ENCODE measurements around the gene THOC6. TPM values are rescaled to one million over a fixed set of nuclear protein-coding genes. Genes with fewer than 3 reads are reported as not detected.

THOC6 gene
- total RNA-seq, 6 experiments from 2014 or later: 7.7 to 15.7 (median 9.7) TPM

DNA sequence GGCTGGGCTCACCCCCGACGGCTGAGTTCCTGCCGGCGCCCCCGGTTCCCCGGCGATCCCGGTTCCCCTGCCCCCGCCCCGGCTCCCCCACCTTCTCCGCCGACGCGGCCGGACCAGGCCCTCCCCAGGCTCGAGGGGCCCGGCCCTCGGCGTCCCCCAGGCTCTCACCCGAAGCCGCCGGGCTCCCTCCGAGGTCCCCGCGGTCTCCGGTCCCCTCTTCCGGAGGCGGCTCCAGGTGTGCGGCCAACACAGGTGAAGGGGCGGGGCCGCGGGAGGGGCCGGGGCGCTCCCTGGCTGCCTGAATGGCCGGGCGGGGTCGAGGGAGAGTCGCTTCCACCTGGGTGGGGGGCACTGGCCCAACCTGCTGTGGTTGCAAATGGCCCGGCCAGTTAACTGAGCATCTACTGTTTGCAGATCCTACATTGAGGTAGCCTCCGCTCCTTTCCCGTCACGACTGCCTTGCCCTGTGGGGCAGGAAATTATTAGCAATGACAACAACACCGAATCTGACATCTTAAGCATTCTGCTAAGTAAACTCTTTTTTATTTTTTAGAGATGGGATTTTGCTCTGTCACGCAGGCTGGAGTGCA lies 13.0 kb downstream of the THOC6 start, which contains the start of gene BICDL2:
Gene BICDL2, minus strand, starts transcription at position 219 of the 590 bp plus-strand sequence. CDS start 1,448 bp downstream, outside the sequence.
- H3K27ac ChIP-seq: no peak within 1 kb of the TSS
- ATAC-seq (no peak), DNase-seq (no peak)
- 0% methylated on average over 2 of the region's 44 CpGs for WGBS (ENCODE audit: insufficient coverage, low coverage, low lambda C conversion rate, missing lambda C conversion rate)
- H3K9me3 ChIP-seq: no peaks in the 10 kb centered on the region
- H3K4me1 ChIP-seq: peaks cover 0 to 3% (median 0%) of the 10 kb centered on the region in 4 donors
- H3K4me3 ChIP-seq: no peak within 1 kb of the TSS
- TF ChIP-seq, protein P1, sequence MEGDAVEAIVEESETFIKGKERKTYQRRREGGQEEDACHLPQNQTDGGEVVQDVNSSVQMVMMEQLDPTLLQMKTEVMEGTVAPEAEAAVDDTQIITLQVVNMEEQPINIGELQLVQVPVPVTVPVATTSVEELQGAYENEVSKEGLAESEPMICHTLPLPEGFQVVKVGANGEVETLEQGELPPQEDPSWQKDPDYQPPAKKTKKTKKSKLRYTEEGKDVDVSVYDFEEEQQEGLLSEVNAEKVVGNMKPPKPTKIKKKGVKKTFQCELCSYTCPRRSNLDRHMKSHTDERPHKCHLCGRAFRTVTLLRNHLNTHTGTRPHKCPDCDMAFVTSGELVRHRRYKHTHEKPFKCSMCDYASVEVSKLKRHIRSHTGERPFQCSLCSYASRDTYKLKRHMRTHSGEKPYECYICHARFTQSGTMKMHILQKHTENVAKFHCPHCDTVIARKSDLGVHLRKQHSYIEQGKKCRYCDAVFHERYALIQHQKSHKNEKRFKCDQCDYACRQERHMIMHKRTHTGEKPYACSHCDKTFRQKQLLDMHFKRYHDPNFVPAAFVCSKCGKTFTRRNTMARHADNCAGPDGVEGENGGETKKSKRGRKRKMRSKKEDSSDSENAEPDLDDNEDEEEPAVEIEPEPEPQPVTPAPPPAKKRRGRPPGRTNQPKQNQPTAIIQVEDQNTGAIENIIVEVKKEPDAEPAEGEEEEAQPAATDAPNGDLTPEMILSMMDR (IDR thresholded peaks at IDR 0.05): no peak
- no peak for TF ChIP-seq POLR2A (IDR thresholded peaks at IDR 0.05)
- H3K27me3 ChIP-seq: peaks cover 0 to 15% of the 10 kb centered on the region in 2 donors
- intact Hi-C loops (cut with DNase I): no loop called here
- H3K36me3 ChIP-seq: no peaks in the 10 kb centered on the region

DNA sequence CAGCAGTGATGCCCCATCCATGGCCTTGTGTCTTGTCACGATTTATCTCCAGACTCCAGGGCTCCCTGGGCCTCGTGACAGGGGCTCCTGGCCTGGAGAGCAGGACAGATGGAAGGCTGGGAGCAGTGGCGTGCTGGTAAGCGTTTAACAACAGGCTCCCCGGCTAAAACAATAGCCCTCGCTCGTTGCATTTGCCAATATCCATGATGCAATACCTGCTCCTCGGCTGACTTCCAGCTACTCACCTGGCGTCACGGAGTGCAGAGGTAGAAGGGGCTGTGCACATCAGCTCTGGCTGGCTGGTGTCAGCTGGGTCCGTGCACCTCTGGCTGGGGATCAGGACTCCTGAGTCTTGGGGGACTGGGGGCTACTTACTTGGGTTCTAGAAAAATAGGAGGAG lies 14.4 kb downstream of the THOC6 start:
- TF ChIP-seq POLR2A (IDR thresholded peaks at IDR 0.05): no peak
- TF ChIP-seq, protein P1 (IDR thresholded peaks at IDR 0.05): no peak

DNA sequence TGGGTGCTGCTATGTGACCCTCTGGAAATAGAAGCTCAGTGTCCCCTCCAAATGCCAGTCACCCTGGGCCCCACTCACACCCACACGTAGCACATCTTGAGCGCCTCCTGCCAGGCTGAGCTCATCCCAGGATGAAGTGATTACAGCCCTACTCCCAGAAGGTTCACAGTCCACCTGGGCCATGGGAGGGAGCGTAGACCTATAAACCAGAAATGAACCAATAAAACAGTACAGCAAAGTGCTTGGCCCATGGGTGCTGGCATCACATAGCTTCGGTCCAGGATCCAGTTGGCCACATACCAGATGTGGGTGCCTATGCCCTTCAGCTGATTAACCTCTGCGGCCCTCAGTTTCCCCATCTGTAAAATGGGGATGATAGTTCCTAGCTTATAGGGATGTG lies 15.1 kb downstream of the THOC6 start:
- no peaks in the 10 kb centered on the region for H3K36me3 ChIP-seq
- no peak overlapping the region for H3K27ac ChIP-seq
- ATAC-seq (peak in 1 of 4 donors; percentile 6), DNase-seq (no peak)
- H3K9me3 ChIP-seq: no peaks in the 10 kb centered on the region
- 70% methylated on average over 2 of the region's 5 CpGs for WGBS (ENCODE audit: insufficient coverage, low coverage, low lambda C conversion rate, missing lambda C conversion rate)
- H3K4me3 ChIP-seq: no peak overlapping the region
- intact Hi-C loops (cut with DNase I): no loop called here
- H3K27me3 ChIP-seq: peaks cover 0 to 15% of the 10 kb centered on the region in 2 donors
- H3K4me1 ChIP-seq: peaks cover 0 to 3% (median 0%) of the 10 kb centered on the region in 4 donors
- TF ChIP-seq, protein P1 (IDR thresholded peaks at IDR 0.05): no peak
- TF ChIP-seq POLR2A (IDR thresholded peaks at IDR 0.05): no peak

More for the DNA sequence above, 14.4 kb downstream of the THOC6 start:
- intact Hi-C loops (cut with DNase I): no loop called here
- no peak overlapping the region for H3K27ac ChIP-seq
- peaks cover 0 to 15% of the 10 kb centered on the region in 2 donors for H3K27me3 ChIP-seq
- peaks cover 0 to 3% (median 0%) of the 10 kb centered on the region in 4 donors for H3K4me1 ChIP-seq
- ATAC-seq (peak; percentile 30 to 77 (median 58)), DNase-seq (peak in 1 of 3 donors; percentile 66)
- H3K36me3 ChIP-seq: no peaks in the 10 kb centered on the region
- WGBS (ENCODE audit: insufficient coverage, low coverage, low lambda C conversion rate, missing lambda C conversion rate): 5% methylated on average over 6 of the region's 11 CpGs
- no peak overlapping the region for H3K4me3 ChIP-seq
- H3K9me3 ChIP-seq: no peaks in the 10 kb centered on the region

DNA sequence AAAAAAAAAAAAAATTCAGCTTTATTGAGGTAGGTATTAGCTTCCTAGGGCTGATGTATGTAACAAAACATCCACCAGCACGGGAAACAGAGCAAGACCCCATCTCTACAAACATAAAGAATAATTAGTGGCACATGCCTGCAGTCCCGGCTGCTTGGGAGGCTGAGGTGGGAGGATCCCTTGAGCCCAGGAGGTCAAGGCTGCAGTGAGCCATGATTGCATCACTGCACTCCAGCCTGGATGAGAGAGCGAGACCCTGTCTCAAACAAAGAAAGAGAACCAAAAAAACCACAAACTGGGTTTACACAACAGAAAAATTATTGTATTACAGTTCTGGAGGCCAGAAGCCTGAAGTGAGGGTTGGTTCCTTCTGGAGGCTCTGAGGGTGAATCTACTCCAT lies 18.5 kb downstream of the THOC6 start:
- TF ChIP-seq POLR2A (IDR thresholded peaks at IDR 0.05): no peak
- 79% methylated on average over 3 of the region's 3 CpGs for WGBS (ENCODE audit: insufficient coverage, low coverage, low lambda C conversion rate, missing lambda C conversion rate)
- Histone ChIP-seq H3K9me3 (no peaks in the 10 kb centered on the region), H3K4me3 (no peak overlapping the region), H3K4me1 (peaks cover 0 to 16% (median 0%) of the 10 kb centered on the region in 4 donors), H3K36me3 (no peaks in the 10 kb centered on the region), H3K27ac (no peak overlapping the region), H3K27me3 (peaks cover 0 to 29% of the 10 kb centered on the region in 2 donors)
- DNase-seq (no peak), ATAC-seq (no peak)
- intact Hi-C loops (cut with DNase I): no loop called here

DNA sequence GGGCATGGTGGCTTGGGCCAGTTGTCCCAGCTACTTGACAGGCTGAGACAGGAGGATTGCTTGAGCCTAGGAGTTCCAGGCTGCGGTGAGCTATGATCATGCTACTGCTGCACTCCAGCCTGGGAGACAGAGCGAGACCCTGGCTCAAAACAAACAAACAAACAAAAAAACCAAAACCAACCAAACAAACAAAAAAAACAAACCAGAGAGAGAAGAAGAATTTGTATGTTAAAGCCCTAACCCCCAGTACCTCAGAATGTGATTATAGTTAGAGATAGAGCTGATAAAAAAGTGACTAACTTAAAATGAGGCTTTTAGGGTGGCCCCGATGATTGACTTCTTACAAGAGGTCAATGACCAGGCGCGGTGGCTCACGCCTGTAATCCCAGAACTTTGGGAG lies 20.9 kb downstream of the THOC6 start:
- no peak overlapping the region for H3K4me3 ChIP-seq
- peaks cover 0 to 16% (median 0%) of the 10 kb centered on the region in 4 donors for H3K4me1 ChIP-seq
- no peaks in the 10 kb centered on the region for H3K9me3 ChIP-seq
- TF ChIP-seq, protein P1 (IDR thresholded peaks at IDR 0.05): no peak
- TF ChIP-seq POLR2A (IDR thresholded peaks at IDR 0.05): no peak
- H3K27ac ChIP-seq: no peak overlapping the region
- intact Hi-C loops (cut with DNase I): no loop called here
- peaks cover 0 to 25% of the 10 kb centered on the region in 2 donors for H3K27me3 ChIP-seq
- H3K36me3 ChIP-seq: no peaks in the 10 kb centered on the region
- WGBS (ENCODE audit: insufficient coverage, low coverage, low lambda C conversion rate, missing lambda C conversion rate): 78% methylated on average over 6 of the region's 6 CpGs
- ATAC-seq: no peak
- no peak for DNase-seq
